HCT116 (cell line): ENCODE measurements around the gene GALNT18. TPM values are rescaled to one million over a fixed set of nuclear protein-coding genes. Genes with fewer than 3 reads are reported as not detected.

Experiments used
- ATAC-seq: fragments of 200-7000 bp; cut with Tn5 transposase; 2 replicates; pipeline ENCODE4 v1.9.1; 2020; ENCODE audit warnings: mild to moderate bottlenecking, moderate library complexity
- BruUV-seq: library from RNA; stranded (reverse); fragments of 400-500 nt; replicated peaks from 2 replicates; lab custom pipeline; 2021; lab: Mats Ljungman, UMichigan
- CTCF ChIA-PET: fragments of 300-600 bp; sonication (Branson Sonifier 250); formaldehyde crosslinking; loops from one replicate; lab custom pipeline; 2021; ENCODE audit warnings: antibody characterized with exemption; lab: Charles Lee
- POLR2A ChIA-PET: fragments of 300-600, 350-600 bp; sonication (Branson Sonifier 250); formaldehyde crosslinking; loops from one replicate; lab custom pipeline; 2021; ENCODE audit warnings: antibody characterized with exemption; lab: Charles Lee
- RAD21 ChIA-PET, 2 experiments: fragments of 300-600 bp; sonication (Branson Sonifier 250); formaldehyde crosslinking; loops; one replicate each; lab custom pipeline; 2023; ENCODE audit warnings: low total read pairs in 2 of 2; ENCODE audit not compliant: uncharacterized antibody in 2 of 2, unreplicated experiment in 2 of 2, low non-redundant PET in 1 of 2; lab: Charles Lee
- DNase-seq: peaks from one replicate; pipeline ENCODE4 v3.0.0-alpha.2; 2010; ENCODE audit warnings: low read depth, low spot score
- H2AFZ ChIP-seq: fragments of 200-600 bp; shearing (Covaris generic), sonication (generic); 2 replicates; pipeline ENCODE4 v1.6.1; 2017; ENCODE audit warnings: low read depth, mixed run types, mixed read lengths, antibody characterized with exemption, low read length; ENCODE audit not compliant: poor library complexity, severe bottlenecking
- H3K27ac ChIP-seq: 2 replicates; pipeline ENCODE4 v1.5.1; 2012; ENCODE audit warnings: low read depth, low read length
- H3K27me3 ChIP-seq: fragments of 200-600 bp; sonication (generic); 2 replicates; pipeline ENCODE4 v1.6.1; 2016; ENCODE audit warnings: mixed run types, low read length, mixed read lengths; ENCODE audit not compliant: insufficient read depth
- H3K36me3 ChIP-seq, 2 experiments: fragments of 200-500 bp in 1 of 2; fragments of 200-600 bp in 1 of 2; sonication (Bioruptor generic) in 1 of 2; sonication (generic) in 1 of 2; 2 replicates each; pipeline versions ENCODE4 v1.5.1 to v1.6.1; 2014 to 2016; ENCODE audit warnings: low read length in 2 of 2, inconsistent platforms in 1 of 2, mixed read lengths in 1 of 2, mixed run types in 1 of 2; ENCODE audit not compliant: insufficient read depth in 2 of 2, control insufficient read depth in 1 of 2
- H3K4me1 ChIP-seq, 2 experiments: fragments of 200-600 bp in 1 of 2; sonication (generic) in 1 of 2; 2 replicates each; pipeline versions ENCODE4 v1.5.1 to v1.6.1; 2012 to 2017; ENCODE audit warnings: low read length in 2 of 2, inconsistent platforms in 1 of 2, mild to moderate bottlenecking in 1 of 2, mixed read lengths in 1 of 2, mixed run types in 1 of 2, moderate library complexity in 1 of 2; ENCODE audit not compliant: insufficient read depth in 2 of 2, control insufficient read depth in 1 of 2
- H3K4me2 ChIP-seq: fragments of 200-600 bp; sonication (generic); 2 replicates; pipeline ENCODE4 v1.6.1; 2017; ENCODE audit warnings: mixed run types, low read length, mixed read lengths
- H3K4me3 ChIP-seq, 2 experiments: fragments of 200-600 bp in 1 of 2; sonication (generic) in 1 of 2; replicated peaks in 1 of 2; 2 replicates each; pipeline ENCODE4 v1.5.1; 2011 to 2016; ENCODE audit warnings: low read length in 2 of 2, control low read depth in 1 of 2, low read depth in 1 of 2, mild to moderate bottlenecking in 1 of 2, mixed read lengths in 1 of 2, mixed run types in 1 of 2
- H3K79me2 ChIP-seq: fragments of 200-600 bp; sonication (generic); 2 replicates; pipeline ENCODE4 v1.6.1; 2017; ENCODE audit warnings: mild to moderate bottlenecking, mixed run types, low read length, moderate library complexity, mixed read lengths; ENCODE audit not compliant: insufficient read depth
- H3K9ac ChIP-seq: fragments of 200-600 bp; sonication (generic); 2 replicates; pipeline ENCODE4 v1.6.1; 2016; ENCODE audit warnings: low read length, mixed read lengths
- H3K9me2 ChIP-seq: fragments of 200-600 bp; sonication (generic), shearing (Covaris generic); 2 replicates; pipeline ENCODE4 v1.6.1; 2017; ENCODE audit warnings: mixed run types, mild to moderate bottlenecking, moderate library complexity; ENCODE audit not compliant: insufficient read depth
- H3K9me3 ChIP-seq, 2 experiments: fragments of 200-500 bp in 1 of 2; fragments of 200-600 bp in 1 of 2; sonication (Bioruptor generic) in 1 of 2; sonication (generic) in 1 of 2; 2 replicates each; pipeline ENCODE4 v1.6.1; 2014 to 2017; ENCODE audit warnings: low read length in 2 of 2, mixed read lengths in 2 of 2, inconsistent platforms in 1 of 2, low read depth in 1 of 2, mild to moderate bottlenecking in 1 of 2, mixed run types in 1 of 2, moderate library complexity in 1 of 2; ENCODE audit not compliant: control insufficient read depth in 1 of 2, insufficient read depth in 1 of 2
- H4K20me1 ChIP-seq: fragments of 200-600 bp; sonication (generic), shearing (Covaris generic); 2 replicates; pipeline ENCODE4 v1.6.1; 2017; ENCODE audit warnings: mixed run types, mild to moderate bottlenecking, moderate library complexity; ENCODE audit not compliant: insufficient read depth
- CBX3 ChIP-seq: IDR thresholded peaks from 2 replicates; pipeline ENCODE4 v1.6.1; 2012; ENCODE audit warnings: low read depth
- CTCF ChIP-seq, 3 experiments: fragments of 200-600 bp in 1 of 3; sonication (generic) in 1 of 3; IDR thresholded peaks in 2 of 3; conservative IDR thresholded peaks in 1 of 3; 2 replicates each; pipeline ENCODE4 v1.5.1; 2012 to 2017; ENCODE audit warnings: low read depth in 2 of 3, low read length in 2 of 3, antibody characterized with exemption in 1 of 3, borderline replicate concordance in 1 of 3, control low read depth in 1 of 3, mild to moderate bottlenecking in 1 of 3, mixed read lengths in 1 of 3, mixed run types in 1 of 3, moderate library complexity in 1 of 3; ENCODE audit not compliant: insufficient read depth in 1 of 3
- EGR1 ChIP-seq: IDR thresholded peaks from 2 replicates; pipeline ENCODE4 v1.6.1; 2012; ENCODE audit warnings: low read depth
- ELF1 ChIP-seq: IDR thresholded peaks from 2 replicates; pipeline ENCODE4 v1.6.1; 2012; ENCODE audit warnings: low read depth, borderline replicate concordance
- EZH2 ChIP-seq: fragments of 200-600 bp; sonication (generic); IDR thresholded peaks from 2 replicates; pipeline ENCODE4 v1.6.1; 2017; ENCODE audit warnings: antibody characterized with exemption, mixed run types
- EZH2phosphoT487 ChIP-seq: fragments of 200-600 bp; IDR thresholded peaks from 2 replicates; pipeline ENCODE4 v1.6.1; 2018; ENCODE audit warnings: antibody characterized with exemption, borderline replicate concordance
- FOSL1 ChIP-seq: IDR thresholded peaks from 2 replicates; pipeline ENCODE4 v1.6.1; 2012; ENCODE audit warnings: low read depth
- JUND ChIP-seq: IDR thresholded peaks from 2 replicates; pipeline ENCODE4 v1.6.1; 2012
- POLR2A ChIP-seq: IDR thresholded peaks from 2 replicates; pipeline ENCODE4 v1.7.0; 2011; ENCODE audit warnings: borderline replicate concordance; ENCODE audit not compliant: insufficient read depth, insufficient read length; ENCODE audit errors: extremely low read depth
- POLR2AphosphoS5 ChIP-seq: IDR thresholded peaks from 2 replicates; pipeline ENCODE4 v1.6.1; 2011; ENCODE audit warnings: mild to moderate bottlenecking, low read depth, low read length, moderate library complexity
- SIN3A ChIP-seq: IDR thresholded peaks from 2 replicates; pipeline ENCODE4 v1.6.1; 2012; ENCODE audit warnings: low read depth
- SP1 ChIP-seq: IDR thresholded peaks from 2 replicates; pipeline ENCODE4 v1.6.1; 2012; ENCODE audit warnings: low read depth
- SRF ChIP-seq: IDR thresholded peaks from 2 replicates; pipeline ENCODE4 v1.6.1; 2012; ENCODE audit warnings: low read depth
- TCF7L2 ChIP-seq: IDR thresholded peaks from 2 replicates; pipeline ENCODE4 v1.7.0; 2011; ENCODE audit warnings: borderline replicate concordance, inconsistent platforms; ENCODE audit not compliant: insufficient read depth, insufficient read length; ENCODE audit errors: extremely low read depth
- YY1 ChIP-seq: IDR thresholded peaks from 2 replicates; pipeline ENCODE4 v1.6.1; 2011; ENCODE audit warnings: low read length, low read depth, moderate library complexity, mild to moderate bottlenecking; ENCODE audit not compliant: insufficient replicate concordance; ENCODE audit errors: extremely low read depth
- ZBTB33 ChIP-seq: IDR thresholded peaks from 2 replicates; pipeline ENCODE4 v1.6.1; 2011; ENCODE audit warnings: mild to moderate bottlenecking, low read length, moderate library complexity; ENCODE audit not compliant: insufficient replicate concordance; ENCODE audit errors: extremely low read depth
- ZFX ChIP-seq: fragments of 450-650 bp; IDR thresholded peaks from 2 replicates; pipeline ENCODE4 v1.6.1; 2017
- ZNF274 ChIP-seq: fragments of 200-500 bp; sonication (Bioruptor generic); IDR thresholded peaks from 2 replicates; pipeline ENCODE4 v1.6.1; 2014; ENCODE audit warnings: mild to moderate bottlenecking, low read depth, low read length, inconsistent platforms
- intact Hi-C: fragments of 100-400 bp; cut with micrococcal nuclease; formaldehyde crosslinking; loops from 2 replicates; pipeline ENCODE4 v1.10.0; 2022
- total RNA-seq: library from RNA; stranded (reverse); gene quantifications from one replicate; pipeline ENCODE4 v1.2.1, GENCODE V29; 2021; ENCODE audit not compliant: unreplicated experiment
- TF ChIP-seq, protein P1 (sequence below): IDR thresholded peaks from 2 replicates; pipeline ENCODE4 v1.6.1; 2012
- TF ChIP-seq, protein P2 (sequence below): IDR thresholded peaks from 2 replicates; pipeline ENCODE4 v1.6.1; 2012; ENCODE audit warnings: low read depth

Gene GALNT18
- total RNA-seq, 1 experiment from 2014 or later, result 19.9 TPM

DNA sequence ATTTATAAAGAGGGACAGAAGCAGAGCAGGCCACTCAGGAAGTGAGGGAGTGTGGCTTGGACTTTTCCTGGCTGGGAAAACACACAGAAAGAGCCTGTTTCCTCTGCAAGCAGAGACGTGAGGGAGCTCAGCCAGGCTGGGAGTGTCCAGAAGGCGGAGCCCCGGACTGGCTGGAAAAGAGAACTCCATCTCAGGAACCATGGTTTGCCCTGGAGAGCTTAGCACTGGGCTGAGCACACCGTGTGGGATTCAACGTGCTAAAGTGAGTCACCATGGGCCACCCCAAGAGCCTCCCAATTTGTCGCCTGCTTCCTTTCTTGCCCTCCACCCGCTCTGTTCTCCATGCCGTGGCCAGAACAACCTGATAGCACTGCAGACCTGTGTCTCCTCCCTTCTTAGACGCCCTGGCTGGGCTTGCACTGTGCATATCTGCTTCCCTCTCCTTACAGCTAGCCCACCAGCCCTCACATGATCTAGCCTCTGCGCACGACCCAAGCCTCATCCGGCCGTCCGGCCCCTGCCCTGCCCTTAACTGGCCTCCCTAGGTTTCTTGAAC, 51.8 kb downstream of the GALNT18 start:
- Histone ChIP-seq H3K4me3 (no peak overlapping the region), H4K20me1 (no peaks in the 10 kb centered on the region), H3K4me2 (peak overlapping the region; percentile 63), H3K9me2 (0 out of 2 replicates have a peak, but pooled peaks cover 5% of the 10 kb centered on the region), H3K4me1 (peaks cover 21 to 38% of the 10 kb centered on the region in 2 experiments), H3K9ac (no peak overlapping the region), H2AFZ (no peak overlapping the region), H3K79me2 (peaks cover 18% of the 10 kb centered on the region; the same call in 1 of the 2 replicates), H3K36me3 (no peaks in the 10 kb centered on the region), H3K27me3 (no peaks in the 10 kb centered on the region), H3K9me3 (no peaks in the 10 kb centered on the region), H3K27ac (no peak overlapping the region)
- ChIA-PET RAD21 (no interaction called here), CTCF (no interaction called here), POLR2A (interaction anchor here (2.1 kb wide), 1 partner anchor 21 kb away, joined by 4 read pairs; no protein-coding TSS in a partner anchor)
- DNase-seq (no peak), ATAC-seq (no peak)
- no TSS peak for BruUV-seq
- intact Hi-C loops, result no loop called here
- no peak for TF ChIP-seq CTCF (IDR thresholded peaks at IDR 0.05 in 2 of 3, conservative IDR thresholded peaks at IDR 0.05 in 1 of 3; ENCODE audit: borderline replicate concordance in 1 of 3, insufficient read depth in 1 of 3, low read depth in 2 of 3, low read length in 2 of 3)
- no peak for TF ChIP-seq EZH2
- no peak for TF ChIP-seq SRF
- no peak for TF ChIP-seq POLR2A
- no peak for TF ChIP-seq ZBTB33
- no peak for TF ChIP-seq SP1
- TF ChIP-seq, protein P1, sequence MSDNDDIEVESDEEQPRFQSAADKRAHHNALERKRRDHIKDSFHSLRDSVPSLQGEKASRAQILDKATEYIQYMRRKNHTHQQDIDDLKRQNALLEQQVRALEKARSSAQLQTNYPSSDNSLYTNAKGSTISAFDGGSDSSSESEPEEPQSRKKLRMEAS, result no peak
- no peak for TF ChIP-seq EGR1
- TF ChIP-seq POLR2AphosphoS5, result no peak
- TF ChIP-seq ZFX, result no peak
- TF ChIP-seq SIN3A, result no peak
- TF ChIP-seq JUND, result no peak
- no peak for TF ChIP-seq EZH2phosphoT487
- no peak for TF ChIP-seq CBX3
- no peak for TF ChIP-seq ELF1
- TF ChIP-seq ZNF274, result no peak
- no peak for TF ChIP-seq YY1
- TF ChIP-seq FOSL1, result no peak
- no peak for TF ChIP-seq TCF7L2
- TF ChIP-seq, protein P2, sequence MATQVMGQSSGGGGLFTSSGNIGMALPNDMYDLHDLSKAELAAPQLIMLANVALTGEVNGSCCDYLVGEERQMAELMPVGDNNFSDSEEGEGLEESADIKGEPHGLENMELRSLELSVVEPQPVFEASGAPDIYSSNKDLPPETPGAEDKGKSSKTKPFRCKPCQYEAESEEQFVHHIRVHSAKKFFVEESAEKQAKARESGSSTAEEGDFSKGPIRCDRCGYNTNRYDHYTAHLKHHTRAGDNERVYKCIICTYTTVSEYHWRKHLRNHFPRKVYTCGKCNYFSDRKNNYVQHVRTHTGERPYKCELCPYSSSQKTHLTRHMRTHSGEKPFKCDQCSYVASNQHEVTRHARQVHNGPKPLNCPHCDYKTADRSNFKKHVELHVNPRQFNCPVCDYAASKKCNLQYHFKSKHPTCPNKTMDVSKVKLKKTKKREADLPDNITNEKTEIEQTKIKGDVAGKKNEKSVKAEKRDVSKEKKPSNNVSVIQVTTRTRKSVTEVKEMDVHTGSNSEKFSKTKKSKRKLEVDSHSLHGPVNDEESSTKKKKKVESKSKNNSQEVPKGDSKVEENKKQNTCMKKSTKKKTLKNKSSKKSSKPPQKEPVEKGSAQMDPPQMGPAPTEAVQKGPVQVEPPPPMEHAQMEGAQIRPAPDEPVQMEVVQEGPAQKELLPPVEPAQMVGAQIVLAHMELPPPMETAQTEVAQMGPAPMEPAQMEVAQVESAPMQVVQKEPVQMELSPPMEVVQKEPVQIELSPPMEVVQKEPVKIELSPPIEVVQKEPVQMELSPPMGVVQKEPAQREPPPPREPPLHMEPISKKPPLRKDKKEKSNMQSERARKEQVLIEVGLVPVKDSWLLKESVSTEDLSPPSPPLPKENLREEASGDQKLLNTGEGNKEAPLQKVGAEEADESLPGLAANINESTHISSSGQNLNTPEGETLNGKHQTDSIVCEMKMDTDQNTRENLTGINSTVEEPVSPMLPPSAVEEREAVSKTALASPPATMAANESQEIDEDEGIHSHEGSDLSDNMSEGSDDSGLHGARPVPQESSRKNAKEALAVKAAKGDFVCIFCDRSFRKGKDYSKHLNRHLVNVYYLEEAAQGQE, result no peak
